MM.1S (cell line): ENCODE measurements around the gene USP44.

Source experiments
- DNase-seq: peaks from one replicate; pipeline ENCODE4 v3.0.0-alpha.2; 2015
- H2AFZ ChIP-seq: fragments of 300-600 bp; sonication (generic); 2 replicates; pipeline ENCODE4 v1.6.0; 2016; ENCODE audit warnings: antibody characterized with exemption, low read length
- H3F3A ChIP-seq: fragments of 300-600 bp; sonication (generic); 2 replicates; pipeline ENCODE4 v1.6.1; 2016; ENCODE audit warnings: mild to moderate bottlenecking, antibody characterized with exemption, low read length, moderate library complexity, mixed read lengths; ENCODE audit not compliant: insufficient read depth
- H3K27ac ChIP-seq: fragments of 300-600 bp; sonication (generic); 2 replicates; pipeline ENCODE4 v1.5.1; 2016; ENCODE audit warnings: mild to moderate bottlenecking, low read length
- H3K27me3 ChIP-seq: fragments of 300-600 bp; sonication (generic); replicated peaks from 2 replicates; pipeline ENCODE4 v1.6.0; 2016; ENCODE audit warnings: low read length; ENCODE audit not compliant: insufficient read depth
- H3K36me3 ChIP-seq: fragments of 300-600 bp; sonication (generic); replicated peaks from 2 replicates; pipeline ENCODE4 v1.6.1; 2016; ENCODE audit warnings: mild to moderate bottlenecking, low read length, mixed read lengths; ENCODE audit not compliant: insufficient read depth
- H3K4me1 ChIP-seq: fragments of 300-600 bp; sonication (generic); 2 replicates; pipeline ENCODE4 v1.6.1; 2016; ENCODE audit warnings: low read length, mixed read lengths
- H3K4me2 ChIP-seq: fragments of 300-600 bp; sonication (generic); 2 replicates; pipeline ENCODE4 v1.6.0; 2016; ENCODE audit warnings: low read depth, low read length
- H3K4me3 ChIP-seq: fragments of 300-600 bp; sonication (generic); 2 replicates; pipeline ENCODE4 v1.5.1; 2016; ENCODE audit warnings: low read length, mixed read lengths
- H3K79me2 ChIP-seq: fragments of 300-600 bp; sonication (generic); 2 replicates; pipeline ENCODE4 v1.6.1; 2016; ENCODE audit warnings: mixed run types, low read length, mixed read lengths
- H3K9ac ChIP-seq: fragments of 300-600 bp; sonication (generic); 2 replicates; pipeline ENCODE4 v1.6.1; 2016; ENCODE audit warnings: low read length, mixed read lengths
- H3K9me2 ChIP-seq: fragments of 300-600 bp; sonication (generic); replicated peaks from 2 replicates; pipeline ENCODE4 v1.6.1; 2016; ENCODE audit warnings: mild to moderate bottlenecking, low read length, mixed read lengths; ENCODE audit not compliant: insufficient read depth
- H3K9me3 ChIP-seq: fragments of 300-600 bp; sonication (generic); replicated peaks from 2 replicates; pipeline ENCODE4 v1.6.1; 2016; ENCODE audit warnings: mild to moderate bottlenecking, low read length, mixed read lengths; ENCODE audit not compliant: insufficient read depth
- H4K20me1 ChIP-seq: fragments of 300-600 bp; sonication (generic); 2 replicates; pipeline ENCODE4 v1.6.1; 2016; ENCODE audit warnings: mild to moderate bottlenecking, low read length, moderate library complexity, mixed read lengths; ENCODE audit not compliant: insufficient read depth
- EZH2 ChIP-seq: fragments of 300-600 bp; sonication (generic); optimal IDR thresholded peaks from 2 replicates; pipeline ENCODE3; 2017; ENCODE audit warnings: low read depth, mild to moderate bottlenecking, antibody characterized with exemption, low read length, mixed read lengths
- EZH2phosphoT487 ChIP-seq: fragments of 300-600 bp; sonication (generic); IDR thresholded peaks from 2 replicates; pipeline ENCODE4 v1.6.1; 2018; ENCODE audit warnings: antibody characterized with exemption, low read length
- TF ChIP-seq, protein P1 (sequence below): fragments of 300-600 bp; sonication (generic); IDR thresholded peaks from 2 replicates; pipeline ENCODE4 v1.5.1; 2016; ENCODE audit warnings: antibody characterized with exemption, low read length, mixed read lengths

Gene USP44

DNA sequence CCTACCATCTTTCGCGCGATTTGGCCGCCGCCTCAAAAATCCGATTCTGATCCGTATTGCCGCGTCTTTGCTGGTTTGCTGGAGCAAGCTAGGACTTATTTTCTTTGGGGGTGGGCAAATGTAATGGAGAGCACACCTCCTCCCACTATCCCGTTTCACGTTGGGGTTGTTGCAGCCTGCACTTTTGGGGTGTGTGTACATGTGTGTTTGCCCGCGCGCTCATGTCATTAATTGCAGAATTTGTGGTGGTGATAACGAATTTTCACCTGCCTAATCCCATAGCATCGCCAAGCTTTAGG lies 76.7 kb downstream of the USP44 start:
- Histone ChIP-seq H3K79me2 (peaks cover 57% of the 10 kb centered on the region), H3K9me2 (no peaks in the 10 kb centered on the region)

DNA sequence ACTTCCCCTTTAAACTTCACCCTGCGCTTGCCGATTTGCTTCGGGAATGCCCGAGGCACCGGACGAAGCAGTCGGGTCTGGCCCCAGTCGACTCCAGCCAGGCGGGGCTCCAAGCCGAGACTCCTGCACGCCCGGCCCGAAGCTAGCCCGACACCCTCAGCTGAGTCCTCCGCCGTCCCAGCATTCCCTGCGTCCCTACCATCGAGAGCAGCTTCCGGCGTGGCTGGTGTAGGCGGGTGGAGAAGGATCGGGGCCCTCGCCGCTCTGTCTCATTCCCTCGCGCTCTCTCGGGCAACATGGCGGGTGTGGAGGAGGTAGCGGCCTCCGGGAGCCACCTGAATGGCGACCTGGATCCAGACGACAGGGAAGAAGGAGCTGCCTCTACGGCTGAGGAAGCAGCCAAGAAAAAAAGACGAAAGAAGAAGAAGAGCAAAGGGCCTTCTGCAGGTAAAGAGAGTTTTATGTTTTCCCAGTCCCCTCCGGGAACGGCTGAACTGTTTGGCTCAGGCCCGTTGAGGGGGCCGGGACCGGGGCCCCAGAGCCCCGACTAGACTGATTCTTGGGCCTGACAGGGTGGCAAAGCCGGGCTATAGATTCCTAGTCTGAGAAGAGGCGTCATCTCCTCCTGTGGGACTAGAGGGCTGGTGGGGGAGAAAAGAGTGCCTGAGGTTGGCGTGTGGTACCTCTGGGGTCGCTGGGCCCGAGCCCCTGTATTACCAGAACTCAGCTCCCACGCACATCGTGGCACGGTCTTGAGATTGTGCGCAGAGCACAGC lies 77.2 kb downstream of the USP44 start, which contains the start of gene METAP2:
TSS of gene METAP2 (plus strand) at position 269 of the 776 bp plus-strand sequence. CDS start at position 297, 28 bp downstream.
- DNase-seq = peak; percentile 96
- peak within 1 kb of the TSS; percentile 92 for H2AFZ ChIP-seq
- H3K27ac ChIP-seq = peak within 1 kb of the TSS; percentile 70
- H3K36me3 ChIP-seq = no peaks in the 10 kb centered on the region; the same call in 1 of the 2 replicates
- H3F3A ChIP-seq = peaks cover 8% of the 10 kb centered on the region; the same call in 1 of the 2 replicates
- peak within 1 kb of the TSS; percentile 91 for H3K4me3 ChIP-seq
- H3K4me1 ChIP-seq = 0 out of 2 replicates have a peak, but pooled peaks cover 8% of the 10 kb centered on the region
- no peaks in the 10 kb centered on the region for H3K27me3 ChIP-seq
- H3K9ac ChIP-seq = peak within 1 kb of the TSS; percentile 97
- H3K9me2 ChIP-seq = no peaks in the 10 kb centered on the region
- no peak for TF ChIP-seq EZH2phosphoT487
- TF ChIP-seq, protein P1, sequence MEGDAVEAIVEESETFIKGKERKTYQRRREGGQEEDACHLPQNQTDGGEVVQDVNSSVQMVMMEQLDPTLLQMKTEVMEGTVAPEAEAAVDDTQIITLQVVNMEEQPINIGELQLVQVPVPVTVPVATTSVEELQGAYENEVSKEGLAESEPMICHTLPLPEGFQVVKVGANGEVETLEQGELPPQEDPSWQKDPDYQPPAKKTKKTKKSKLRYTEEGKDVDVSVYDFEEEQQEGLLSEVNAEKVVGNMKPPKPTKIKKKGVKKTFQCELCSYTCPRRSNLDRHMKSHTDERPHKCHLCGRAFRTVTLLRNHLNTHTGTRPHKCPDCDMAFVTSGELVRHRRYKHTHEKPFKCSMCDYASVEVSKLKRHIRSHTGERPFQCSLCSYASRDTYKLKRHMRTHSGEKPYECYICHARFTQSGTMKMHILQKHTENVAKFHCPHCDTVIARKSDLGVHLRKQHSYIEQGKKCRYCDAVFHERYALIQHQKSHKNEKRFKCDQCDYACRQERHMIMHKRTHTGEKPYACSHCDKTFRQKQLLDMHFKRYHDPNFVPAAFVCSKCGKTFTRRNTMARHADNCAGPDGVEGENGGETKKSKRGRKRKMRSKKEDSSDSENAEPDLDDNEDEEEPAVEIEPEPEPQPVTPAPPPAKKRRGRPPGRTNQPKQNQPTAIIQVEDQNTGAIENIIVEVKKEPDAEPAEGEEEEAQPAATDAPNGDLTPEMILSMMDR = no peak
- no peak for TF ChIP-seq EZH2
- peaks cover 3% of the 10 kb centered on the region; the same call in 1 of the 2 replicates for H4K20me1 ChIP-seq
- peak within 1 kb of the TSS; percentile 84 for H3K4me2 ChIP-seq
- H3K79me2 ChIP-seq = peaks cover 52% of the 10 kb centered on the region
- no peaks in the 10 kb centered on the region for H3K9me3 ChIP-seq

More for the DNA sequence above, 76.7 kb downstream of the USP44 start:
- Histone ChIP-seq H3F3A (peaks cover 8% of the 10 kb centered on the region; the same call in 1 of the 2 replicates), H4K20me1 (peaks cover 5% of the 10 kb centered on the region; the same call in 1 of the 2 replicates), H3K4me2 (peak overlapping the region; percentile 84), H3K27me3 (no peaks in the 10 kb centered on the region), H3K4me1 (0 out of 2 replicates have a peak, but pooled peaks cover 8% of the 10 kb centered on the region), H3K4me3 (peak overlapping the region; percentile 91), H2AFZ (peak overlapping the region; percentile 80), H3K9ac (peak overlapping the region; percentile 97), H3K27ac (peak overlapping the region; percentile 70; the same call in 1 of the 2 replicates), H3K36me3 (no peaks in the 10 kb centered on the region; the same call in 1 of the 2 replicates), H3K9me3 (no peaks in the 10 kb centered on the region)
- TF ChIP-seq EZH2phosphoT487 = no peak
- TF ChIP-seq EZH2 = no peak
- TF ChIP-seq, protein P1 = no peak
- DNase-seq = no peak

DNA sequence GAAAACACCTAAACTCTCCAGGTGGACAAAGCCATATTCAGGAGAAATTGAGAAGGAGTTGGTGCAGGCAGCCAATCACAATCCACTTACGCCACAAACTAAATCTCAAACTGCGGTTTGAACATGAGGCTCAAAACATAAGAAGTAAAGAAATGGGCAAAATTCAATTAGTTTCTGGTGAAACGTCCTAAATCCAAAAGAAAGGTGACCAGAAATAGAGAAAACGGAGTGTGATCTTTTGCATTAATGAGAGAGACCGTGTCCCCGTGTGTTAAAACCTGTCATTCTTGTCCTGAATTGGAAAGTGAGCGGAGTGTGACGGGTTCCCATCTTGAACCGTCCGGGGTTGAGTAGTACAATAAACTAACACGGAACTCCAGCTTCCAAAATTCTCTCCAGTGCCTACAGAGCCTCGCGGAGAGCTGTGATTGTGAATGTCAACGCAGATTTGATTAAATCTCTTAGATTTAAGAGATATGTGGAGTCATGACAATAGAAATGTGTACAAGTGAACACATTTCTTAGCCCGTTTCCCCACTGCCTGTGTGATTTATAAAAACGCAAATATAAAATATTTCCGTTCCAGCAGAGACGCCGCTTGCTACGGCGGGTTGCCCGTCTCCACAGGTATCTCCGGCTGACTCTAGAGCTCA lies 77.9 kb downstream of the USP44 start:
- H3K79me2 ChIP-seq = peaks cover 45% of the 10 kb centered on the region
- peak overlapping the region; percentile 97 for H3K9ac ChIP-seq
- H4K20me1 ChIP-seq = no peaks in the 10 kb centered on the region
- peak overlapping the region; percentile 91 for H3K4me3 ChIP-seq
- H3K27ac ChIP-seq = peak overlapping the region; percentile 70
- no peaks in the 10 kb centered on the region for H3K9me3 ChIP-seq
- H3K36me3 ChIP-seq = no peaks in the 10 kb centered on the region; the same call in 1 of the 2 replicates
- 0 out of 2 replicates have a peak, but pooled peaks cover 8% of the 10 kb centered on the region for H3K4me1 ChIP-seq
- no peaks in the 10 kb centered on the region for H3K9me2 ChIP-seq
- DNase-seq = peak; percentile 49
- H2AFZ ChIP-seq = peak overlapping the region; percentile 92
- H3K4me2 ChIP-seq = peak overlapping the region; percentile 77
- H3F3A ChIP-seq = peaks cover 8% of the 10 kb centered on the region; the same call in 1 of the 2 replicates
- TF ChIP-seq EZH2 (no peak), EZH2phosphoT487 (no peak)
- no peaks in the 10 kb centered on the region for H3K27me3 ChIP-seq
